Measurements from ENCODE around the gene CCDC158.

The CCDC158 gene

DNA sequence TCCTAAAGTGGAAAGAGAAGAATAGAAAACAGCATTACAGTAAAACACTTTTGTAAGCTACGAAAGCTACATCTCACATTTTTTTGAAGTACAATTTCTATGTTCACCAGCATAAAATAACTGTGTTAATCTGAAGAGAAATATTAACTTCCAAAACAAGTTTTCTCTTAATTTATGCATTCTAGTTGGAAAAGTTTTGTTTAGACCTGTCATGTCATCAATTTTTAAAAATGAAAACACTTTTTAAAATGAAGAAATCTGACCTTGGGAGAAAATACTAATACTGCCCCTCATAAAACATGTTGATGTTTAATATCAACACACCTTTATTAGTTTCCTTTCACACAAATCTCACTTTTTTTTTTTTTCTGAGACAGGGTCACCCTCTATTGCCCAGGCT is 45.2 kb downstream of the CCDC158 start:
- Histone ChIP-seq H3K9me2 (replicated peaks; ENCODE audit: insufficient read depth, low read length) (no peaks in the 10 kb centered on the region), H3K4me2 (ENCODE audit: low read depth, low read length, poor library complexity, severe bottlenecking) (no peak overlapping the region), H3K79me2 (ENCODE audit: insufficient read depth, low read length) (no peaks in the 10 kb centered on the region), H3K27ac (ENCODE audit: low read depth, low read length) (no peak overlapping the region), H2AFZ (ENCODE audit: low read depth, low read length, severe bottlenecking) (no peak overlapping the region), H3K9me3 (ENCODE audit: insufficient read depth, low read length) (no peaks in the 10 kb centered on the region), H4K20me1 (ENCODE audit: low read depth, low read length) (no peaks in the 10 kb centered on the region), H3K4me3 (ENCODE audit: insufficient read depth, low read length, poor library complexity, severe bottlenecking) (no peak overlapping the region), H3K36me3 (ENCODE audit: low read length) (no peaks in the 10 kb centered on the region), H3K27me3 (ENCODE audit: low read length) (no peaks in the 10 kb centered on the region), H3F3A (ENCODE audit: insufficient read depth) (no peaks in the 10 kb centered on the region), H3K9ac (ENCODE audit: low read length) (no peak overlapping the region)
- no peak for TF ChIP-seq EZH2phosphoT487 (conservative IDR thresholded peaks at IDR 0.05; ENCODE audit: low read length)
- no peak for TF ChIP-seq CTCF (IDR thresholded peaks at IDR 0.05; ENCODE audit: insufficient read depth, low read length, poor library complexity, severe bottlenecking)

- Histone ChIP-seq H3F3A (ENCODE audit: insufficient read depth) (no peaks in the 10 kb centered on the region), H3K27me3 (ENCODE audit: low read length) (no peaks in the 10 kb centered on the region), H3K4me3 (ENCODE audit: insufficient read depth, low read length, poor library complexity, severe bottlenecking) (no peak overlapping the region), H3K36me3 (ENCODE audit: low read length) (no peaks in the 10 kb centered on the region), H3K27ac (ENCODE audit: low read depth, low read length) (no peak overlapping the region), H3K4me2 (ENCODE audit: low read depth, low read length, poor library complexity, severe bottlenecking) (no peak overlapping the region), H3K9ac (ENCODE audit: low read length) (no peak overlapping the region), H3K9me2 (replicated peaks; ENCODE audit: insufficient read depth, low read length) (no peaks in the 10 kb centered on the region), H2AFZ (ENCODE audit: low read depth, low read length, severe bottlenecking) (no peak overlapping the region), H4K20me1 (ENCODE audit: low read depth, low read length) (no peaks in the 10 kb centered on the region), H3K9me3 (ENCODE audit: insufficient read depth, low read length) (no peaks in the 10 kb centered on the region), H3K79me2 (ENCODE audit: insufficient read depth, low read length) (no peaks in the 10 kb centered on the region)
- TF ChIP-seq EZH2phosphoT487 (conservative IDR thresholded peaks at IDR 0.05; ENCODE audit: low read length) (no peak), CTCF (IDR thresholded peaks at IDR 0.05; ENCODE audit: insufficient read depth, low read length, poor library complexity, severe bottlenecking) (no peak)
Observed at GRCh38 chr4:76374798-76375197, 46.1 kb downstream of the CCDC158 start.

DNA sequence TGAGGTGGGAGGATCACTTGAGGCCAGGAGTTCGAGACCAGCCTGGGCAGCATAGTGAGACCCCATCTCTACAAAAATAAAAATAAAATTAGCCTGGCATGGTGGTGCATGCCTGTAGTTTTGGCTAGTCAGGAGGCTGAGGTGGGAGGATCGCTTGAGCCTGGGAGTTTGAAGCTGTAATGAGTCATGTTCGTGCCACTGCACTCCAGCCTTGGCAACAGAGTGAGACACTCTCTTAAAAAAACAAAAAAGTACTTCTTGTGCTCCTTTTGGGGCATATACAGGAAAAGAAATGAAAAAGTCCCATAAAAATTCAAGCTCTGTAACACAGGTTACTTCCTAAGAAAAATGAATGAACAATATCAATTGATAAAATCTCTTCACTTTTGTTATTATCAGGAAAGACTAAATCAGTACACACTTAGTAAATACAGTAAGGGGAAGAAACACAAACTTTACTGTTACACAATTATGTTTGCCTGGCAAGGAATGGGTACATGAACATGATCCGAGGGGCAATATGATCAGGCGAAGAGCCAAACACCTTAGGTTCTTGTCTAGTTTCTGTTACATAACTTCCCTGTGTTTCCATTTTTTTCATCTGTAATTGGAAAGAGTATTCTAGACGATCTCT is 46.9 kb downstream of the CCDC158 start:
- Histone ChIP-seq H3K9ac (ENCODE audit: low read length) (no peak overlapping the region), H3K36me3 (ENCODE audit: low read length) (no peaks in the 10 kb centered on the region), H3K9me3 (ENCODE audit: insufficient read depth, low read length) (no peaks in the 10 kb centered on the region), H3K4me2 (ENCODE audit: low read depth, low read length, poor library complexity, severe bottlenecking) (no peak overlapping the region), H3K9me2 (replicated peaks; ENCODE audit: insufficient read depth, low read length) (no peaks in the 10 kb centered on the region), H3F3A (ENCODE audit: insufficient read depth) (no peaks in the 10 kb centered on the region), H2AFZ (ENCODE audit: low read depth, low read length, severe bottlenecking) (no peak overlapping the region), H3K27me3 (ENCODE audit: low read length) (no peaks in the 10 kb centered on the region), H3K4me3 (ENCODE audit: insufficient read depth, low read length, poor library complexity, severe bottlenecking) (no peak overlapping the region), H3K27ac (ENCODE audit: low read depth, low read length) (no peak overlapping the region), H3K79me2 (ENCODE audit: insufficient read depth, low read length) (no peaks in the 10 kb centered on the region), H4K20me1 (ENCODE audit: low read depth, low read length) (no peaks in the 10 kb centered on the region)
- no peak for TF ChIP-seq EZH2phosphoT487 (conservative IDR thresholded peaks at IDR 0.05; ENCODE audit: low read length)
- no peak for TF ChIP-seq CTCF (IDR thresholded peaks at IDR 0.05; ENCODE audit: insufficient read depth, low read length, poor library complexity, severe bottlenecking)
